T-cell (primary cell): ENCODE data around the gene IQGAP2. TPM values are rescaled to one million over a fixed set of nuclear protein-coding genes. Genes with fewer than 3 reads are reported as not detected.

Experiments
- ATAC-seq, 4 experiments: fragments of 200-7000 bp in 3 of 4; fragments of 150-1000 bp in 1 of 4; cut with Tn5 transposase; replicated peaks in 1 of 4; 1 replicate in 3 of 4; 2 replicates in 1 of 4; pipeline ENCODE4 v1.10.0; 2021; ENCODE audit warnings: moderate library complexity in 3 of 4, mild to moderate bottlenecking in 2 of 4, moderate number of reproducible peaks in 1 of 4
- CTCF ChIA-PET, 2 donors: fragments of 300-600 bp; sonication (Branson Sonifier 250); formaldehyde crosslinking; loops; one replicate each; lab custom pipeline; 2022; ENCODE audit warnings: antibody characterized with exemption in 2 of 2; lab: Charles Lee
- POLR2A ChIA-PET, 2 donors: fragments of 300-600 bp; sonication (Branson Sonifier 250); formaldehyde crosslinking; loops; one replicate each; lab custom pipeline; 2022; ENCODE audit warnings: antibody characterized with exemption in 2 of 2; lab: Charles Lee
- DNase-seq, 35 experiments: peaks; one replicate each; pipeline versions ENCODE4 v3.0.0 to v3.0.0-alpha.2; 2013 to 2023
- H3K27ac ChIP-seq: one replicate; pipeline ENCODE4 v1.5.1; 2013; ENCODE audit warnings: low read length
- H3K27me3 ChIP-seq, 2 experiments: replicated peaks in 1 of 2; 1 replicate in 1 of 2; 2 replicates in 1 of 2; pipeline versions ENCODE4 v1.6.1 to v1.7.0; 2013; ENCODE audit warnings: low read length in 1 of 2, mixed read lengths in 1 of 2; ENCODE audit not compliant: control insufficient read depth in 2 of 2, insufficient read depth in 2 of 2; ENCODE audit errors: extremely low read depth in 1 of 2
- H3K36me3 ChIP-seq, 2 donors: 1 replicate in 1 of 2; 2 replicates in 1 of 2; pipeline versions ENCODE4 v1.6.1 to v1.7.0; 2013; ENCODE audit warnings: low read length in 1 of 2; ENCODE audit not compliant: control insufficient read depth in 2 of 2, insufficient read depth in 1 of 2; ENCODE audit errors: extremely low read depth in 1 of 2
- H3K4me1 ChIP-seq, 2 experiments: 1 replicate in 1 of 2; 2 replicates in 1 of 2; pipeline versions ENCODE4 v1.6.1 to v1.7.0; 2013; ENCODE audit warnings: low read length in 2 of 2, mixed read lengths in 1 of 2; ENCODE audit not compliant: insufficient read depth in 2 of 2, control insufficient read depth in 1 of 2; ENCODE audit errors: extremely low read depth in 1 of 2
- H3K4me3 ChIP-seq, 2 donors: 1 replicate in 1 of 2; 2 replicates in 1 of 2; pipeline versions ENCODE4 v1.5.1 to v1.7.0; 2013; ENCODE audit warnings: mild to moderate bottlenecking in 2 of 2, low read length in 1 of 2, moderate library complexity in 1 of 2; ENCODE audit not compliant: control insufficient read depth in 1 of 2; ENCODE audit errors: extremely low read depth in 1 of 2
- H3K9me3 ChIP-seq: 2 replicates; pipeline ENCODE4 v1.7.0; 2013
- H3K27ac Mint-ChIP-seq, 2 donors: one replicate each; pipeline ENCODE4 v1.8.0; 2020 to 2021; ENCODE audit warnings: mild to moderate bottlenecking in 2 of 2, mixed read lengths in 2 of 2
- H3K27me3 Mint-ChIP-seq, 2 donors: one replicate each; pipeline ENCODE4 v1.8.0; 2021 to 2022; ENCODE audit warnings: mixed read lengths in 2 of 2
- H3K36me3 Mint-ChIP-seq: one replicate; pipeline ENCODE4 v1.8.0; 2021; ENCODE audit warnings: mixed read lengths
- H3K4me1 Mint-ChIP-seq, 3 donors: one replicate each; pipeline ENCODE4 v1.8.0; 2020 to 2022; ENCODE audit warnings: mixed read lengths in 3 of 3, mild to moderate bottlenecking in 1 of 3
- H3K4me3 Mint-ChIP-seq, 3 donors: one replicate each; pipeline ENCODE4 v1.8.0; 2020 to 2022; ENCODE audit warnings: mild to moderate bottlenecking in 3 of 3, mixed read lengths in 3 of 3, moderate library complexity in 3 of 3
- H3K9me3 Mint-ChIP-seq, 3 donors: one replicate each; pipeline ENCODE4 v1.8.0; 2020 to 2022; ENCODE audit warnings: mixed read lengths in 3 of 3
- WGBS: methylation state at CpG from one replicate; pipeline ENCODE4 v1.1.5; 2013; ENCODE audit warnings: missing lambda C conversion rate; ENCODE audit not compliant: insufficient coverage; 5-methylcytosine and 5-hydroxymethylcytosine counted together
- total RNA-seq, 35 experiments: library from RNA in 6 of 35; stranded (reverse) in 6 of 35; fragments of 120-200 nt in 1 of 35; gene quantifications; one replicate each; pipeline versions ENCODE4 v1.2.1 to v1.2.4 and lab custom pipeline; 2013 to 2026

IQGAP2 gene
- total RNA-seq, 5 donors from 2014 or later (not counting 1 experiment from before 2014, with no cell fraction given), result 66.5 to 121 (median 72.5) TPM

GRCh38 chr5:76724871-76725270, 321.8 kb downstream of the IQGAP2 start:
- H3K27me3 ChIP-seq, result no peaks in the 10 kb centered on the region
- WGBS, result no CpG with 5 or more reads among the region's 4 CpGs
- ATAC-seq (no peak), DNase-seq (no peak)
- H3K36me3 ChIP-seq, result no peaks in the 10 kb centered on the region
- peaks cover 0 to 14% (median 13%) of the 10 kb centered on the region in 3 donors for H3K4me1 Mint-ChIP-seq
- peaks cover 2% of the 10 kb centered on the region for H3K9me3 ChIP-seq
- CTCF ChIA-PET, result interaction anchor here in 1 of 2 donors (0.6 kb wide), 1 partner anchor 15 kb away, joined by 4 read pairs; no protein-coding TSS in a partner anchor
- no peak overlapping the region for H3K27ac Mint-ChIP-seq
- no peak overlapping the region for H3K4me3 Mint-ChIP-seq
- peaks cover 7% of the 10 kb centered on the region for H3K36me3 Mint-ChIP-seq
- POLR2A ChIA-PET, result interaction anchor here in 1 of 2 donors (0.7 kb wide), 1 partner anchor 22 kb away, joined by 4 read pairs; no protein-coding TSS in a partner anchor
- H3K4me1 ChIP-seq, result peaks cover 0 to 10% of the 10 kb centered on the region in 2 experiments
- H3K4me3 ChIP-seq, result no peak overlapping the region
- H3K27ac ChIP-seq, result no peak overlapping the region
- H3K9me3 Mint-ChIP-seq, result peaks cover 8 to 11% (median 9%) of the 10 kb centered on the region in 3 donors
- H3K27me3 Mint-ChIP-seq, result peaks cover 0 to 3% of the 10 kb centered on the region in 2 donors

DNA sequence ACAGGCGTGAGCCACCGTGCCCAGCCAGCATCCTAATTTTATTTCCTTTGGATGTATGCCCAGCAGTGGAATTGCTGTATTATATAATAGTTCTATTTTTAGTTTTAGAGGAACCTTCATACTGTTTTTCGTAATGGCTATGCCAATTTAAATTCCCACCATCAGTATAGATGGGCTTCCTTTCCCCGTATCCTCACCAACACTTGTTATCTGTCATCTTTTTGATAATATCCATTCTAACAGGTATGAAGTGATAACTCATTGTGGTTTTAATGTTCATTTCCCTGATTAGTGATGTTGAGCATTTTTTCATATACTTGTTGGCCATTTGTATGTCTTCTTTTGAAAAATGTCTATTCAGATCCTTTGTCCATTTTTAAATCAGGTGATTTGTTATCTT, 325.9 kb downstream of the IQGAP2 start:
- peaks cover 0 to 3% of the 10 kb centered on the region in 2 donors for H3K27me3 Mint-ChIP-seq
- peaks cover 2% of the 10 kb centered on the region for H3K9me3 ChIP-seq
- WGBS, result no CpG with 5 or more reads among the region's 4 CpGs
- ChIA-PET CTCF (interaction anchor here in 1 of 2 donors (0.6 to 0.7 kb wide), 2 partner anchors 44 to 96 kb away, joined by 3 to 5 read pairs; no protein-coding TSS in a partner anchor), POLR2A (interaction anchor here in 1 of 2 donors (0.6 kb wide), 1 partner anchor 130 kb away, joined by 12 read pairs; no protein-coding TSS in a partner anchor)
- no peaks in the 10 kb centered on the region for H3K27me3 ChIP-seq
- H3K9me3 Mint-ChIP-seq, result peaks cover 16 to 20% (median 18%) of the 10 kb centered on the region in 3 donors
- no peak overlapping the region for H3K4me3 ChIP-seq
- H3K27ac Mint-ChIP-seq, result peak overlapping the region in 1 of 2 donors; percentile 28
- H3K27ac ChIP-seq, result no peak overlapping the region
- DNase-seq, result no peak
- H3K4me1 ChIP-seq, result peaks cover 0 to 22% of the 10 kb centered on the region in 2 experiments
- peaks cover 8 to 32% (median 28%) of the 10 kb centered on the region in 3 donors for H3K4me1 Mint-ChIP-seq
- H3K36me3 Mint-ChIP-seq, result peaks cover 13% of the 10 kb centered on the region
- no peaks in the 10 kb centered on the region for H3K36me3 ChIP-seq
- H3K4me3 Mint-ChIP-seq, result no peak overlapping the region
- no peak for ATAC-seq

DNA sequence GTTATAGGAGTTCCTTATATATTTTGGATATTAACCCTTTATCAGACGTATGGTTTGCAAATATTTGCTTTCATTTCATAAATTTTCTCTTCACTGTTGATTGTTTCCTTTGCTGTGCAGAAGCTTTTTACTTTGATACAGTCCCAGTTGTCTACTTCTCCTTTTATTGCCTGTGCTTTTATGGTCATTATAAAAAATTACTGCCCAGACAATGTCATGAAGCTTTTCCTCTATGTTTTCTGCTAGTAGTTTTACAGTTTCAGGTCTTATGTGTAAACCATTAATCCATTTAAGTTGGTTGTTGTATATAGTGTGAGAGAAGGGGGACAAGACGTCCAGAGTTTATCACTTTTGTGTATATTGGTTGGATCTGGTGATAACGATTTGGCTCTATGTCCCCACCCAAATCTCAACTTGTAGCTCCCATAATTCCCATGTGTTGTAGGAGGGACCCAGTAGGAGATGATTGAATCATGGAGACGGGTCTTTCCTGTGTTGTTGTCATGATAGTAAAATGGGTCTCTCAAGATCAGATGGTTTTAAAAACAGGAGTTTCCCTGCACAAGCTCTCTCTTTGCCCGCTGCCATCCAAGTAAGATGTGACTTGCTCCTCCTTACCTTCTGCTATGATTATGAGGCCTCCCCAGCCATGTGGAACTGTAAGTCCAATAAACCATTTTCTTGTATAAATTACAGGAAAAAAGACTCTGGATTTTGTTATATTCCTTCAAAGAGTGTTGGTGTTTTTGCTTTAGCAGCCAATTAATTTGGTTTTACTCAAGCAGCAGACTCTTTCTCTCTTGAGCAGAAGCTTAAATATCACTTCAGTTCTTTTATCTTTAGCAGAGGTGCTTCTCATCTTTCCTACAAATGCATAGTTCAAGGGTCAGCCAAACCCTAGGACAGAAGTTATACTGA, 326.5 kb downstream of the IQGAP2 start:
- ATAC-seq (no peak), DNase-seq (no peak)
- WGBS, result no CpG with 5 or more reads among the region's 5 CpGs
- H3K4me3 ChIP-seq, result no peak overlapping the region
- ChIA-PET POLR2A (no interaction called here), CTCF (no interaction called here)
- peaks cover 0 to 28% of the 10 kb centered on the region in 2 experiments for H3K4me1 ChIP-seq
- peaks cover 0 to 3% of the 10 kb centered on the region in 2 donors for H3K27me3 Mint-ChIP-seq
- no peak overlapping the region for H3K27ac ChIP-seq
- H3K27me3 ChIP-seq, result no peaks in the 10 kb centered on the region
- H3K27ac Mint-ChIP-seq, result peak overlapping the region in 1 of 2 donors; percentile 28
- H3K4me3 Mint-ChIP-seq, result no peak overlapping the region
- H3K36me3 Mint-ChIP-seq, result peaks cover 13% of the 10 kb centered on the region
- no peaks in the 10 kb centered on the region for H3K36me3 ChIP-seq
- H3K9me3 Mint-ChIP-seq, result peaks cover 16 to 20% (median 18%) of the 10 kb centered on the region in 3 donors
- peaks cover 8 to 33% (median 29%) of the 10 kb centered on the region in 3 donors for H3K4me1 Mint-ChIP-seq
- H3K9me3 ChIP-seq, result peaks cover 2% of the 10 kb centered on the region

GRCh38 chr5:76732405-76733048, 329.4 kb downstream of the IQGAP2 start:
- Histone ChIP-seq H3K4me1 (peaks cover 0 to 41% of the 10 kb centered on the region in 2 experiments), H3K9me3 (no peaks in the 10 kb centered on the region), H3K36me3 (no peaks in the 10 kb centered on the region), H3K27me3 (no peaks in the 10 kb centered on the region), H3K4me3 (peak overlapping the region in 1 of 2 donors; percentile 37), H3K27ac (peak overlapping the region; percentile 87)
- Mint-ChIP-seq H3K27ac (peak overlapping the region; percentile 79 to 81), H3K36me3 (peaks cover 10% of the 10 kb centered on the region), H3K4me3 (peak overlapping the region; percentile 40 to 55 (median 41)), H3K9me3 (peaks cover 16 to 20% (median 18%) of the 10 kb centered on the region in 3 donors), H3K27me3 (peaks cover 0 to 3% of the 10 kb centered on the region in 2 donors), H3K4me1 (peaks cover 13 to 42% (median 30%) of the 10 kb centered on the region in 3 donors)
- peak in 3 of 35 experiments; percentile 13 to 52 (median 22) for DNase-seq
- WGBS, result 48% methylated on average over 15 of the region's 15 CpGs
- CTCF ChIA-PET, result interaction anchor here (0.6 to 1.6 kb wide), 4 partner anchors 15 to 330 kb away, joined by 5 to 12 read pairs (median 7); no protein-coding TSS in a partner anchor
- peak; percentile 13 to 47 (median 38) for ATAC-seq
- POLR2A ChIA-PET, result interaction anchor here in 1 of 2 donors (0.6 kb wide), 2 partner anchors 44 to 131 kb away, joined by 3 read pairs; no protein-coding TSS in a partner anchor

DNA sequence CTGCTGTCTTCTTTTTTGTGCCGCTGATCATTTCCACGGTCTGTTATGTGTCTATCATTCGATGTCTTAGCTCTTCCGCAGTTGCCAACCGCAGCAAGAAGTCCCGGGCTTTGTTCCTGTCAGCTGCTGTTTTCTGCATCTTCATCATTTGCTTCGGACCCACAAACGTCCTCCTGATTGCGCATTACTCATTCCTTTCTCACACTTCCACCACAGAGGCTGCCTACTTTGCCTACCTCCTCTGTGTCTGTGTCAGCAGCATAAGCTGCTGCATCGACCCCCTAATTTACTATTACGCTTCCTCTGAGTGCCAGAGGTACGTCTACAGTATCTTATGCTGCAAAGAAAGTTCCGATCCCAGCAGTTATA, 329.9 kb downstream of the IQGAP2 start:
- H3K27ac Mint-ChIP-seq, result peak overlapping the region; percentile 79 to 81
- H3K36me3 ChIP-seq, result no peaks in the 10 kb centered on the region
- ATAC-seq, result peak; percentile 75 to 93 (median 79)
- H3K27ac ChIP-seq, result peak overlapping the region; percentile 87
- WGBS, result 48% methylated on average over 10 of the region's 13 CpGs
- peak in 33 of 35 experiments; percentile 13 to 83 (median 52) for DNase-seq
- H3K9me3 Mint-ChIP-seq, result peaks cover 16 to 20% (median 18%) of the 10 kb centered on the region in 3 donors
- peak overlapping the region; percentile 40 to 55 (median 41) for H3K4me3 Mint-ChIP-seq
- no peaks in the 10 kb centered on the region for H3K27me3 ChIP-seq
- ChIA-PET POLR2A (interaction anchor here in 1 of 2 donors (0.6 kb wide), 1 partner anchor 132 kb away, joined by 3 read pairs; no protein-coding TSS in a partner anchor), CTCF (interaction anchor here (0.6 to 1.6 kb wide), 3 partner anchors 16 to 41 kb away, joined by 5 to 12 read pairs (median 8); no protein-coding TSS in a partner anchor)
- peaks cover 13 to 46% (median 33%) of the 10 kb centered on the region in 3 donors for H3K4me1 Mint-ChIP-seq
- peaks cover 0 to 46% of the 10 kb centered on the region in 2 experiments for H3K4me1 ChIP-seq
- peak overlapping the region in 1 of 2 donors; percentile 37 for H3K4me3 ChIP-seq
- H3K9me3 ChIP-seq, result no peaks in the 10 kb centered on the region
- H3K36me3 Mint-ChIP-seq, result peaks cover 10% of the 10 kb centered on the region
- H3K27me3 Mint-ChIP-seq, result peaks cover 0 to 3% of the 10 kb centered on the region in 2 donors
